Skeletal muscle cell (primary cell): ENCODE data around the gene TNIK.
A peak's percentile ranks its signal among the peaks of the same experiment; 100 is the strongest.

Experiments used
- DNase-seq: peaks from one replicate; pipeline ENCODE4 v3.0.0-alpha.2; 2010; ENCODE audit warnings: low read depth
- H3K4me3 ChIP-seq: 2 replicates; pipeline ENCODE4 v1.5.1; 2011; ENCODE audit warnings: low read depth, mild to moderate bottlenecking, control low read depth, low read length, moderate library complexity

Gene TNIK

DNA sequence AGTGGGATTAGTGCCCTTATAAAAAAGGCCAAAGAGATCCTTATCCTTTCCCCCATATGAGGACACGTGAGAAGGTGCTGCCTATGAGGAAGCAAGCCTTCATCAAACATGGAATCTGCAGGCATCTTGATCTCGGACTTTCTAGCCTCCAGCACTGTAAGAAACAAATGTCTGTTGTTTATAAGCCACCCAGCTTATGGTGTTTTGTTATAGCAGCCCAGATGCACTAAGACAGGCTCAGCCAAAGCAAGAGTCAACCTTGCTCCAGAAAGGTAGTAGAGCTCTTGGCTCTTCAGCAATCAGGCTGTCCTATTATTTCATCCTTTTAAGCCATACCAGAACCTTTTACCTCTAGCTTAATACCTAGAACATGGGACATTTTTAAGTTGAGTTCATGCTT, 12.3 kb upstream of the TNIK start:
- DNase-seq = no peak
- no peak overlapping the region for H3K4me3 ChIP-seq

DNA sequence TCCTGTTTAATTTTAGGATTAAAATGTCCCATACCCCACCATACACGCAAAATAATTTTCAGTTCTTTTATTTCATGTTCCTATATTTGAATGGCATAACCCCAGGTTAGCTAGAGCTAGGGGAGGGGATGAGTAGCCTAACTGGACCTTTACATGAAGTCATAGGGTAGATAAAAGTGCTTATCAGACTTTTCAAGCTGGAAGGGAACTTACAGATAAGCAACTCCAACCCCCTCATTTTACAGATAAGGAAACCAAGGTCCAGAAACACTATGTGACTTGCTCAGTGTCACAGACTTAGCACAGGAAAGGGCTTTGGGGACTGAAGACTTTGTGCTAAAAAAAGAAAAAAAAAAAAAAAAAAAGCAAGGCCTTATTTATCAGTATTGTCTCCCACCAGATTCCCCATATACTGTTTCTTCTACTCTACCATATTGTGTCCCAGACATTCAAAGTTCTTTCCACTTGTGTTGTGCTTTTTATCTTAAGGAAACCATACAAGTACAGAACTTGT, 10.6 kb upstream of the TNIK start:
- H3K4me3 ChIP-seq = no peak overlapping the region
- DNase-seq = no peak

DNA sequence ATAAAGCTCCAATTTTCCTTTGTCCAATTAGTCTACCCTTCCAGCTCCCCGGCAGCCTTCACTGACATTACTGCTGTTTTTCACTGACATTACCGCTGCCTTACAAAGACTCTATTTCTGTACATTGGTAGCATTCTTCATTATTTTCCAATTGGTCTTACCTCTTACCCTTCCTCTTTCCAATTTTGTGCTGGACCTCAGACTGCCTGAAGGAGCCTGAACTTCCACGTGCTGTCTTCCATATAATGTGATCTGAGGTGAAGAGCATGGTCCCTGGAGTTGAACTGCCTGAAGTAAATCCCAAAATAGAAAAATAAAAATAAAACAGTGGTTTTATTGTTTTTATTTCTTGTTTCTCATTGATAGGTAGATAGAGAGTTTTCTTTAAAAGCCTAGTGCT, 9.2 kb upstream of the TNIK start:
- DNase-seq = no peak

DNA sequence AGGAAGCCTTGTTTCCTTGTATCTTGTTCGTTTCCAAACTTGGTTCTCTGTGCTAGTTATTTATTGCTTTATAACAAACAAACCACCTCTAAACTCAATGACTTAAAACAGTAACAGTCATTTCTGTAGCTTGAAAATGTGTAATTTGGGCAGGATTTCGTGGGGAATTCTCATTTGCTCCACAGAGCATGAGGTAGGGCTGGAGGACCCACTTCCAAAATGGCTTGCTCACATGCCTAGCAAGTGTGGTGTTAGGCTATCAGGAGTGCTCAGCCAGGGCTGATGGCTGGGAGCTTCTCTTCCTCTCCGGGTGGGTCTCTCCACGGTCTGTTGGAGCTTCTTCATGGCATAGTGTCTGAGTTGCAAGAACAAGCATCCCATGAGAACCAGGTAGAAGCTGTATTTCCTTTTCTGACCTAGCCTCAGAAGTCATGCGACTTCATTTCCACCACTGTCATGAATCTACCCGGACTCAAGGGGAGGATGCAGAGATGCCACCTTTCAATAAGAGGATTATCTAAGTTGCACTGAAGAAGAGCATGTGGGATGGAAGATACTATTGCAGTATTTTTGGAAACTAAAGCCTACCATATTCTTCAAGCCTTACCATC, 8.2 kb upstream of the TNIK start:
- no peak for DNase-seq
- H3K4me3 ChIP-seq = no peak overlapping the region

More for the DNA sequence above, 9.2 kb upstream of the TNIK start:
- H3K4me3 ChIP-seq = no peak overlapping the region

DNA sequence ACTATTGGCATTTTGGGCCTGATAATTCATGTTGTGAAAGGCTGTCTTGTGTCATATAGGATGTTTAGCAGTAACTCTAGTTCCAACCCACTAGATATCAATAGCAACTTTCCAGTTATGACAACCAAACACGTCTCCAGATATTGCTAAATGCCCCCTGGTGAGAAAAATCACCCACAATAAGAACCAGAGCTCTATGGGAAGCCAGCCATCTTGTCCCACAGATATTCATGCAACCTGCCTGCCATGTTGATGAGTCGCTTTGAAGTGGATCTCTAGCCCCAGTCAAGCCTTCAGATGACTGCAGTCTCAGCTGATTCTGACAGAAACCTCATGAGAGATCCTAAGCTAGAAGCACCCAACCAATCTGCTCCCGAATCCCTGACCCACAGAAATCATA, 5.6 kb upstream of the TNIK start:
- no peak overlapping the region for H3K4me3 ChIP-seq
- DNase-seq = no peak

DNA sequence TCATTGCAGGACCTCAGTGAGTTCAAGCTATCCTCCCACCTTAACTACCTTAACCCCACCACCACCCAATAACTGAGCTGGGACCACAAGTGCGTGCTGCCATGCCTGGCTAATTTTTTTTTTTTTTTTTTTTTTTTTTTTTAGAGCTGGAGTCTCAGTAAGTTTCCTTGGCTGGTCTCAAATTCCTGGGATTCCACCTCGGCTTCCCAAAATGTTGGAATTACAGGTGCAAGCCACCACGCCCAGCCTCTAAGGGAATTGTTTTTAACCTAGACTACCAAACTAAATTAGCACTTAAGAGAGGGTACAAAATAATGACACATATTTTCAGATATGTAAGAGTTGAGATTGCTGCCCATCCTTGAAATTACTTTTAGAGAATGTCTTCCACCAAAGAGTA, 4.3 kb upstream of the TNIK start:
- no peak for DNase-seq
- H3K4me3 ChIP-seq = no peak overlapping the region

DNA sequence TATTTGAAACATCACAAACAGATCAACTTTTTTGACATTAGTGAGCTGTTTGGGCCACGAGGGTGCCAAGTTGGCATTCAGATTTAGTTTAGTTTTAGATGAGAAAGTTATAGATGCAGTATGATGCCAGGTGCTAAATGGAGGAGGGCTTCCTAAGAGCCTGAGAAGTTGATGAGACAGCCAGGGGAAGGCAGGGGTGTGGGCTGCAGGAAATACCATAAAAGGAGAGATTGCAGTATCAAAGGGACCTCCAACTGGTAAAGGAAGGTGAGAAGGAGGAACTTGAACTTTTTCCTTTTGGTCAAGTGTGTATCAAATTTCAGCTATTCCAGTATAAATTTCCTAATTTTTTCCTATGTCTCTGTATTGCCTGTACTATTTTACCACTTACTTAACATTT, 2.0 kb upstream of the TNIK start:
- no peak overlapping the region for H3K4me3 ChIP-seq
- no peak for DNase-seq

DNA sequence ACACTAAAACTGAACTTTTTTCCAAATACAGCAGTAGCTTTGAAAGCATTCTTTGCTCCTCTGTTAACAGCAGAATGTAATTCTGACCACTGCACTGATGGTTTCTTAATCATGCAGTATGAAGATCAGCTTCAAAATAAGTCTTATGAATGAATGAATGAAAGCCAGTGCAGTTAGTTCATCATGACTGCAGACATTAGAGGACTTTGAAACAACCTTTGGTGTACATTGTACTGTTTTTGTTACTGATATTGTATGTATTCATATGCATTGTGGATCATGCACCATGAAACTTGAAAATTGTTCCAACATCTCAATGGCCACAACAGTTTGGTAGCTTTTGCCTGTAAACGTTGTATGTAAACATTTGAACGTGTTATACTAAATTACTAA, 1.3 kb upstream of the TNIK start:
- no peak for DNase-seq
- peak overlapping the region; percentile 62 for H3K4me3 ChIP-seq

DNA sequence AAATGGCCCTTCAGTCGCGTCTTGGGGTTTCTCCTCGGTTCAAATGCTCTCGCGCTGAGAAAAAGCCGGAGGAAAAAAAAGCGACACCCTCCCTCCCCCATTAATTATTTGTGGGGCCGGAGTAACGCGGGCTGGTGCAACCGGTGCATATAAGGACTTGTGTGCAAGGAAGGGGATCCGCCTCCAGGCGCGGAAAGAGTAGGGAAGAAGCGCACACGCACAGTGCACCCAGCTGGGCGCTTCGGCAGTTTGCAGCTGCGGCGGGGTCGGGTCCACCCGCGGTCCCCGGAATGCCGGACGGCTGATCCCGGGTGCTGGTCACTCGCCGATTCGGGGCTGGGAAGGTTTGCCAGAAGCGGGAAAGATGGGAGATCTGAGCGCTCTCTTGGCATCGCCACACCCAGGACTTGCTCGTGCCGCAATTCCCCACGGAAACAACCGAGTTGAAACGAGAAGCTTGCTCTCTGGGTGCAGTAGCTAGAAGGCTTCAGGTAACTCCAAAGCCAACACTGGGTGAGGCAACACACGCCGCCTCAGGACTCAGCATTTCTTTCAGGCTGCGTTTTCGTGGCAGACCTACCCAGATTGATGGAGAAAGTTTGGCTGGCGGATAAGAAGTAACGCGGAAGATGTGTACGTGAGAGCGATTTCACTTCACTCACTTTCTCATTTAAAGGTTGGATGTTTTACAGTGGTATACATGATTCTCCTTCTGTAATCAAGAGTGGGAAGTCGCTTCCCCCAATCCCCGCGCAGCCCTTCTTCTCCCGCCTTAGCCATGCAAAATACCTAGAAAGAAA, 720 bp upstream of the TNIK start:
- peak overlapping the region; percentile 62 for H3K4me3 ChIP-seq
- DNase-seq = no peak

DNA sequence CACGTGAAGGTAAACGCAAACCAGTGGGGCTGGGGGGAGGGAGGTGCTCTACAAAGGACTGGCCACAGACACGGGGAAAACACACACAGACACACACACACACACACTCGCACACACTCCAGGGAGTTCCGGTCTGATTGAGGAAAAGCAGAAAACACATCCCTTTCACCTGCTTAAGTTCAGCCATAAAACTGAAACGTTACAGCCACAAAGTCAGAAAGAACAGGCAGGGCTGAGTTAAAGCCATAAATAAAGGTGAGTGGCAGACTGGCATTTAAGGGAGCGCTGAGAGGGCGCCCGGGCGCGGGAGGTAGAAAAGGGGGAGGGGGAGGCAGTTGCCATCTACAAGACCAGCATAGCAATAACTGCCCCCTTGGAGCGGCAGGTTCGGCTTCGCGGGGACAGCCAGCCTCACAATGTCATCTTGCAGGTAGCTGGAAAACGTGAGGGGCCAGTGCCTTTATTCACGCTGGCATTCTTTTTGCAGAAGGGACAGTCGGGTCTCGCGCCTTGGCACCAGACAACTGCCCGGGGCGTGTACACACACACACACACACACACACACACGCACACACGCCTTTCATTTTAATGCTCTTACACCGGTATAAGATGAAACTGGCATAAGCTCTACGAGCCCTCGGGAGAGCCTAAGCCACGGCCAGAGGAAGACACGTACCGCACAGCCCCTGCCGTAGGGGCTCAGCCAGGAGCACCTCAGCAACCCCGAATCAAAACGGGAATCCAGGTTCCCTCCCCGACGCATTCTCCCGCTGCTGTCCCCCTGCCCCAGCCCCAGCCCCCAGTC, 866 bp downstream of the TNIK start:
- no peak for DNase-seq
- H3K4me3 ChIP-seq = peak overlapping the region; percentile 62

DNA sequence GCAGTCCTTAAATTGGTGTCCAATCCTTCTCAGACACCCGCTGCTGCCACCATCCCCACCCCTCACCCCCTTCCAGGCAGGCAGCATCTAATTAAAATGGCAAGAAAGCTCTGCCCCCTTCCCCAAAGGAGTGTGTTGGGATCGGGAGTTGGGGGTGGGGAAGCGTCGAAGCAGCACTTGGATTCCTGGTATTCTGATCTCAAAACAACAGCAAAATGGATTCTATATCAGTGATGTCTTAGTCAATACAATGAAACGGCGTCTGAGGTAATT, 1.4 kb downstream of the TNIK start:
- DNase-seq = no peak
- peak overlapping the region; percentile 62 for H3K4me3 ChIP-seq

DNA sequence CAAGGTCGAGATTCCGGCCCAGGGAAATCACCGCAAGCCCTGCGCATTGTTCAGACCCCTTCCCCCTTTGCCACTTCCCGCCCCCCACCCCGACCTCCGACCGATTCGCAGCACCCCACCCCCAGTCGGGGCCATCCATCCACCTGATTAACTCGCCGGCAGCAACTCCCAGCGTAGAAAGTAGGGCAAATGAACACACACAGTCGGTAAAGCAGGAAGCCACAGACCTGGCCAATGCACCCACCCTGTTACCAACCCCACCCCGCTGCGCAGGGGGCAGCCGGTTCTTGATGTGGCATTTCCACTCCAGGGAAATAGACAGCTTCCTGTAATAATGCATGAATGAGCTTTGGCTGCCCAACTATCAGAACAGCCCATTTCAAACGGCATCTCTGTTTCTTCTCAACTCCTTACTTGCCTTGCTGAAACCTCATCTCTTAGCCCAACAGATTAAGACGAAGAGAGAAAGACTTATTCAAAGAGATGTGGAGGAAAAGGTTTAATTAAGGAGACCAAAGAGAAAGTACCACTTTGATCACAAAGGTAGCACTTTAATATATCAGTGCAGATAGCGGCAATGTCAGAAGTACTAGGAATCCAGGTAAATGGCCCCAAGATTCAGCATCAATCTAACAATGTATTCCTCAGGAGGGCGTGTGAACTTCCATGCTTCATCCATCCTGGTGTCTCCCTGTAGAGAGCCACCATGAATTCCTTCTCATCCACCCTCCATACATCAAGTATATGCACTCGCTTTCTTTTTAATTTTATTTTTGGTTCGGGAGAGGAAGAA, 1.9 kb downstream of the TNIK start:
- H3K4me3 ChIP-seq = peak overlapping the region; percentile 62
- no peak for DNase-seq

DNA sequence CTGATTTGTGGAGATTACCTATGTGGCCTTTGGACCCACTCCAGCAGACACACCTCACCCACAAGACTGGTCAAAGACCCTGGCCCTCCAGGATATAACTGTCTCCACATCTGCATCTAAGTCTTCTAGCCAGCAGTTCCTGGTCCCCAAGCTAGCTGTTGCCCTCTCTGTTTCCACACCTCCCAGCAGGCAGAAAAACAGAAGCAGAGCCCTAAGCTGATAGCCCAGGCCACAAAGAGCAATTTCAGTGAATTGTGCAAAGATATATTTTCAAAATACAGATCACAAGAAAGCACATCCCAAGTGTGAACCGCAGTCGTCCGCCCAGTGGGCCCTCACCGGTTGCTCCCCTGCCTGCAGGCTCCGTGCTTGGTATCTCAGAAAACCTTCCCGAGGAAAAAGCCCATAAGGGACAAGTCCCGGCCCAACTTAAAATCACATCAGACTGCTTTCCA, 2.6 kb downstream of the TNIK start:
- no peak for DNase-seq
- no peak overlapping the region for H3K4me3 ChIP-seq

DNA sequence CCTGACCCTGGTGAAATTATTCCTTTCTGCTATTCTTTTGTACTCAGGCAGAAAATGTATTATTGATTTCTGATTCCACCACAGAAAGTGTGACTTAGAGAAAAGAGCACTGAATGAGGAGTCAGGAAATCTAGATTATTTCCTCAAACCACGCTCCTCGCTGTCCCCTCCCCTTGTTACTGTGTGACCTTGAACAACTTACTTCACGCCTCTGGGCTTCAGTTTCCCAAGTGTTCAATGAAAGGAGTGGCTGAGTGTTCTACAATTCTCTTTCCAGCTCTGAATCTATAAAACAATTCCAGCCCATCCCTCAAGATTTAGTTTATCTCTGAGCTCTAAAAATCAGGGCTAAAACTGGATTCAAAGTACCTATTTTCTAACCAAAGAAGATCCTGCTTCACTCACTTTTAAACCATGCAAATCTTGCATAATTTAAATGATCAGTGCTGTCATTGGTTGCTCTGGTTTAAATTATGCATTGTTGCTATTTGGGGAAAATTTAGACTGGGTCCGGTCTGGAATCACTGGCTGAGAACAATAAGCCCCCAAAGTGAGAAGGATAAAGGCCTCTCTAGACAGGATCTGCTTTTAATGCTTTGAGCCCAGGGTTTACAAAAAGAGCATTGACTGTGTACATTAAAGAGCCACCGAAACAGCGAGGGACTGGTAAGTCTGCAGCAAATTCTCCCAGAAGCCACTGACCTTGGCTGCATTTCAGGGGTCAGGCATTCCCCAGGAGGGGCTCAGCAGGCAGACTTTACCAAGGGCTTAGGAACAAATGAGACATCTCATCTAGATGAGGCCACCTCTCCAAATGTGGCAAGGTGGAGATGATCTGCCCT, 3.2 kb downstream of the TNIK start:
- no peak overlapping the region for H3K4me3 ChIP-seq

DNA sequence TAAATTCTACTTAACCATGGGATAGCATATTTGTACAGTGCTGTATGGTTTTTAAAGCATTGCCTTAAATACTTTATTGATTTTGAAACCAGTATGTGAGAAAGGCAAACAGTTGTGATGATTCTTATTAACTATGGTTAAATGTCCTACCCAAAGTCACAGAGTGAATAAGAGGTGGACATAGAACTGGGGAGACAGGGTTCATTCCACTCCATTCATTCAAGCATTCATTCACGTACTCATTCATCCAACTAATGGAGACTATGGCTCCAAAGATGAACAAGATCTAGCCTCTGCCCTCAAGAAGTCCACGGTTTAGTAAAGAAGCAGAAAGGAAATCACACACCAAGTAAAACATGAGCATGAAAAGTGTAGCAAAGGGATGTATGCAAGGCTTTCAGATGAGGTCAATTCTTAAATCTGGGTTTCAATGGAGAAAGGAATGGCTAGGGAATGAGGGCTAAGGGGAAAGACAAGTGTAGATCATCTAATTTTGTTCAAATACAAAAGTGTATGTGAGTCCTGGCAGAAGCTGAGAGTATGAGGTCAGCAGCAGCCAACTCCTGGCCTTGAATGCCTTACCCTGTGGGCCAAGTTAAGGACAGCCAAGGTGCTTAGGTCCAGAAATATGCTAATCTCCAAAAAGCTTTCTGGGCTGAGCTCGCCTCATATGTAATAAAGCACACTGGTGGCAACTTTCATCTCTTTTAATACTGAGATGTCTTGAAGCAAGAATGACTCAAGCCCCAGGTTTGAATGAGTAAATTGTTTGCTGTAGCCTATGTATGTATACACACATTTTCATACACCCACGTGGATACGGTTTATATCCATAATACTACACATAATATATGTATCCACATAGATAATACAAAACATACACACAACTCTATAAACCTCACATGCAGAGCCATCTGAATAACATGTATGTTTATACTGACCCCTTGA, 4.3 kb downstream of the TNIK start:
- no peak for DNase-seq
- H3K4me3 ChIP-seq = no peak overlapping the region

More for the DNA sequence above, 3.2 kb downstream of the TNIK start:
- no peak for DNase-seq

DNA sequence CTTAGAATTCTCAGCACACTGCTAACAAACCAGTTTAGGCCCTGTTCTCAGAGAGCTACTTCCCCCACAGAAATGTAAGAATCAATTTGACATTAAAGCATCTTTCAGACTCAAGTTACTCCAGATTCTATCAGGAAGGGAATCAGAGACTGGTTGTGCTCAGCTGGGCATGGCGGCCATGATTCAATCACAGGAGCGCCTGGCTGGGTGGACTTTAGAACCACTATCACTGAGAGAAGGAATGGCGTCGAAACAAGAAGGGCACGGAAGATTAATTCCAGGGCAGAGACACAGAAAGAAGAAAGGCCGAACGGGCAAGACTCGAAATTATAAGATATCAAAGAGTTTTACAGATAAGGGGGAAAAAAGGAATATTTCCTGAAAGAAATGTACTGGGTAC, 6.2 kb downstream of the TNIK start:
- H3K4me3 ChIP-seq = no peak overlapping the region

DNA sequence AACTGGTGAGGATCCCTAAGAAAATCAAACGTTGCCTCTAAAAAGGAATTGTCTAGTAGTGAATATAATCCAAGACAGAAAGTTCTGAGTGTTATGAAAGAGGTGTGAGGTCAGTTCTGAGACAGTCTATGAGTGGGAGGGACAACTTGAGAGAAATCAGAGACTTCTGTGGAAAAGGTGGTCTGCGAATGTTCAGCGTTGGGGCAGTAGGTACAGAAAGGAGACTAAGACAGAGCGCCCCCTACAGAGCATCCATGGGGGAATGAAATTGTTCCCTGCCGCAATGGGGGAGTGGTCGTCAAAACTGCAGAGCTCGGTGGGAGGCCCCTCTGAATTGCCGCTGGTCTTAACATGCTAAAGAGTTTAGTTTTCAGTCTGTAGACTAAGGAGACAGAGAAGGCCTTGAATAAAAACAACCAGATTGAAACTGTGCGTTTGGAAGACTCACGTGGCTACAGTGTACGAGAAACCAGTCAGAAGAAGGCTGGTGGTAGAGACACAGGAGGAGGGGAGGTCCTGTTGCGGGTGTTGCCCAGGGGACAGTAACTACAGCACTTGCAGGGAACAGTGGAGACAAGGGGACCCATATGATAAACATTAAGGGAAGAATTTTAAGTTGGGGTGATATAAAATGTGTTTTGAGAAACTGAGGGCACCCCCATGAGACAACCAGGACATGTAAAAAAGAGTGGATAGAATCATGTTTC, 6.9 kb downstream of the TNIK start:
- no peak for DNase-seq

More for the DNA sequence above, 6.2 kb downstream of the TNIK start:
- no peak for DNase-seq

More for the DNA sequence above, 6.9 kb downstream of the TNIK start:
- H3K4me3 ChIP-seq = no peak overlapping the region
